ENCODE measurements around the gene SPON1.

GRCh38 chr11:14052198-14052597 lies 89.7 kb downstream of the SPON1 start:
- no peak for TF ChIP-seq POLR2A (IDR thresholded peaks at IDR 0.05)
- TF ChIP-seq CTCF (IDR thresholded peaks at IDR 0.05), result no peak

Data from heart left ventricle (tissue), 13 donors.